ENCODE results near the gene ITPK1. TPM values are rescaled to one million over a fixed set of nuclear protein-coding genes. Genes with fewer than 3 reads are reported as not detected.

Gene ITPK1
- total and polyA plus RNA-seq, 10 of the 15 experiments (the other 5 are each of a cell fraction or from before 2014, with no cell fraction given), result 1.3 to 73.2 (median 27.0) TPM

GRCh38 chr14:92951912-92952471, 163.7 kb downstream of the ITPK1 start:
- no peak overlapping the region for H3K9ac ChIP-seq (ENCODE audit: control insufficient read depth, insufficient read depth, low read length)
- H3K4me3 ChIP-seq, result no peak overlapping the region
- no peak overlapping the region for H3K27ac ChIP-seq (ENCODE audit: control insufficient read depth, insufficient read depth)
- RAD21 ChIA-PET (ENCODE audit: unreplicated experiment), result interaction anchor here (0.7 to 2.0 kb wide), 10 partner anchors 82 to 265 kb away, joined by 3 to 26 read pairs (median 4); no protein-coding TSS in a partner anchor
- no peaks in the 10 kb centered on the region; the same call in 1 of the 2 replicates for H3K4me1 ChIP-seq (ENCODE audit: control insufficient read depth, insufficient read depth, low read length)
- SMC1A ChIA-PET (ENCODE audit: uncharacterized antibody, unreplicated experiment), result interaction anchor here (0.7 to 3.5 kb wide), 14 partner anchors 13 to 211 kb away, joined by 3 to 18 read pairs (median 4); no protein-coding TSS in a partner anchor
- CTCF ChIA-PET, result interaction anchor here (0.6 to 5.5 kb wide), 25 partner anchors 14 to 667 kb away, joined by 3 to 47 read pairs (median 4); partner anchors contain the start of genes GON7 and UBR7
- H3K9me3 ChIP-seq (replicated peaks; ENCODE audit: control insufficient read depth, insufficient read depth, low read length), result no peaks in the 10 kb centered on the region
- peak; percentile 37 for DNase-seq (ENCODE audit: low read depth, low spot score)
- H4K20me1 ChIP-seq (ENCODE audit: control insufficient read depth, insufficient read depth), result no peaks in the 10 kb centered on the region
- peak; percentile 91 for FAIRE-seq
- no peak overlapping the region for H3K4me2 ChIP-seq (ENCODE audit: control insufficient read depth, insufficient read depth)
- H3K36me3 ChIP-seq (ENCODE audit: control insufficient read depth in 2 of 2, insufficient read depth in 2 of 2, low read length in 1 of 2), result peaks cover 7 to 32% of the 10 kb centered on the region in 2 experiments; a peak in 3 of 4 replicates
- H3K79me2 ChIP-seq (ENCODE audit: control insufficient read depth, insufficient read depth, low read length), result no peaks in the 10 kb centered on the region
- POLR2A ChIA-PET, result no interaction called here
- intact Hi-C loops (cut with micrococcal nuclease; ENCODE audit: unreplicated experiment), result loop anchor here (1.0 to 5.0 kb wide), 5 partner anchors 161 to 265 kb away; no protein-coding TSS in a partner anchor
- in situ Hi-C loops (cut with MboI), result loop anchor here (5.0 kb wide), 1 partner anchor 185 kb away; no protein-coding TSS in a partner anchor
- WGBS (ENCODE audit: insufficient coverage, insufficient replicate concordance, low lambda C conversion rate, missing lambda C conversion rate), result 13% methylated on average over 18 of the region's 18 CpGs
- H2AFZ ChIP-seq (ENCODE audit: control insufficient read depth, low read depth, low read length), result no peak overlapping the region; the same call in 1 of the 2 replicates
- ATAC-seq, result peak; percentile 100
- no peaks in the 10 kb centered on the region for H3K27me3 ChIP-seq (replicated peaks in 1 of 2; ENCODE audit: control insufficient read depth in 2 of 2, insufficient read depth in 2 of 2, low read length in 1 of 2)
- no TSS peak for BruUV-seq (replicated peaks)
- no peak for TF ChIP-seq CBX5 (IDR thresholded peaks at IDR 0.05; ENCODE audit: low read depth)
- peak; percentile 94 for TF ChIP-seq RAD21 (IDR thresholded peaks at IDR 0.05; ENCODE audit: insufficient read depth, low read depth, low read length)
- peak; percentile 66; the same call in 1 of the 2 replicates for TF ChIP-seq RB1 (IDR thresholded peaks at IDR 0.05; ENCODE audit: borderline replicate concordance)
- peak; percentile 32 to 33; a peak in 2 of 4 replicates for TF ChIP-seq BHLHE40 (IDR thresholded peaks at IDR 0.05; ENCODE audit: borderline replicate concordance in 1 of 2, low read depth in 2 of 2, low read length in 1 of 2)
- TF ChIP-seq HSF1 (IDR thresholded peaks at IDR 0.05; ENCODE audit: low read depth, low read length), result no peak
- peak; percentile 53 for TF ChIP-seq RELA (IDR thresholded peaks at IDR 0.05; ENCODE audit: borderline replicate concordance, partially characterized antibody)
- TF ChIP-seq IKZF1 (conservative IDR thresholded peaks at IDR 0.05), result no peak
- TF ChIP-seq SMC3 (IDR thresholded peaks at IDR 0.05; ENCODE audit: borderline replicate concordance, low read length), result peak; percentile 97
- TF ChIP-seq USF1 (IDR thresholded peaks at IDR 0.05; ENCODE audit: borderline replicate concordance, extremely low read length, insufficient read depth, low read depth, low read length), result peak; percentile 63
- peak; percentile 68 for TF ChIP-seq MXI1 (IDR thresholded peaks at IDR 0.05; ENCODE audit: low read depth, low read length)
- TF ChIP-seq YY1 (IDR thresholded peaks at IDR 0.05; ENCODE audit: low read depth, low read length), result peak; percentile 48; the same call in 1 of the 2 replicates
- no peak for TF ChIP-seq EGR1 (IDR thresholded peaks at IDR 0.05; ENCODE audit: borderline replicate concordance in 1 of 2, low read depth in 2 of 2, low read length in 2 of 2)
- TF ChIP-seq REST (IDR thresholded peaks at IDR 0.05; ENCODE audit: low read depth, low read length), result no peak

Data from GM12878 (cell line).